ENCODE measurements around the gene PSMB2. TPM values are rescaled to one million over a fixed set of nuclear protein-coding genes. Genes with fewer than 3 reads are reported as not detected.

PSMB2 gene
- total RNA-seq, 1 experiment from 2014 or later, result 39.5 TPM

DNA sequence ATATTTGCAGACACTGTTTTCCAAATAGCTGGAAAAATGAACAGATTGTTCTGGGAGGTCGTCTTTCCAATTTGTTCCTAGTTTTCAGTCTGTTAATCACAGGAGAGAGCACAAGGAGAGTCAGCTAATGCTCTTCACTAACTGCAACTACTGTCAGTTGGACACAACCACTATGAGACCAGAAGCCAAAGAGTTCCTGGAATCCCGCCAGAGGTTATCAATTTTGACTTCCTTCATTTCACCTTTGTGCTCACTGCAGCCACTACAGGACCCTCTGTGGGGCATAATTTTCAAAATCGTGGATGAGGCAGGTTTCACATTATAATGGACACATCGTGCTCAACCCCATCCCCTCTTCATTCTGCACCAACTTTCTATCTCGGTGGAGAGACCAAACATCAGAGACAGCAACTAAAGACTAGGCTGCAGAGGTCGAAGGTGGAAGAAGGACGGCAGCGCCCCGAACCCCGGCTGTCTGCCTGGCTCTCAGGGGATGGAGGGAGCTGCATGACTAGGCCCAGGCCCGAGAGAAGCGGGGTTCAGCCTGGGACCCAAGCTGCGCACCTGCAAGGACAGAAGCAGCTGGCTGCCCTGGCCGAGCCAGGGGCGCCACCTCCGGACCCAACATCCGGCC, 84.7 kb downstream of the PSMB2 start:
- DNase-seq (ENCODE audit: low spot score), result no peak

DNA sequence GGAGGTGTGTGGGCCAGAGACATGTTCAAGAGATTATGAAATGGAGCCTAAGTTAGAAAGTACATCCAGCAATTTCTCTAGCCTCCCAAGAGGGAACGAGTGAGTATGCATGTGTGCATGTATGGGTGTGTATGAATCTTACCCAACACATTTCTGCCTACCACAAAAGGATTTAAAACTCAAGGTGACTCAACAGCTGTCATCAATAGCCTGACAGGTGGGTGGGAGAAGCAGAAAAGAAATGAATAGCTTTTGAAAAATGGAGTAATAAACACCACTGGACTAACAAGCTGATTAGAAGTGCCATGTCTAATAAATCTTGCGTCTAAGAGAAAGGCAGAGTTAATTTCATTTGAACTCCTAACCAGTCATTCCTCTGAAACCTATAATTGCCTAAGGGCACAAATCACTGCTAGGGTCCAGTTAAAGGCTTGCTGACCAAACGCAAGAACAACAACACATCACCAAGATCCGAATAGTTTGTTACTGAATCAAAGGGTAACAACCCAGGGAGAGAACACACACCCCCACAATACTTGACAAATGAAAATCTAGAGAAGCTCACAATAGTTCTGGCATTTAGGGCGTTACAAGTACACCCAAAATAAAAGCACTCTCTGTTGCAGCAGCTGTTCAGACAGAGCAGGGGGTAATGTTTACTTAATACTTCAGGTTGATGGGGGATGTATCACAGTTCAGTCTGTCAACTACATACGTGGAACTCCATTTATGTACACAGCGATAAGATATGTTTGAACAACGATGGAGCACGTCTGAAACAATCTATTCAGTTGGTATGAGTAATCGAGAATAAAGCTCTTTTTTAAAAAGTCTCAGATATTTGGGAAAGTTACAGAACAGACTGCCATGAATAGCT, 85.5 kb downstream of the PSMB2 start:
- DNase-seq (ENCODE audit: low spot score), result no peak

DNA sequence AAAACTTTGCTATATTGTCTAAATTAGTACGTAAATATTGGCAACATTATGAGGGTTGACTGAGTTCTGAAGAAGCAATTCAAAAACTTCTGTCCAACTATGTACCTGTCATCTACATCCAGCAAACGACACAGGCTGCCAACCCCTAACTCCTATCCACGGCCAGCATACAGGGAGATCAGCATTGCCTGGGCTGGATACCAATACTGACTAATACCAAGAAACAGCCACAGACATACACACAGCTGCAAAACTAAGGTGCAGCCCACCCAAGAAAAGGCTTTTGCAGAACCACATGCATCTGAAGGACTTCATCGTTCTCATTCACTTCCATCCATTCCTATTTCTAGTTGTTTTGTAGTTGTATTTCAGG, 86.1 kb downstream of the PSMB2 start:
- no peak for DNase-seq (ENCODE audit: low spot score)

DNA sequence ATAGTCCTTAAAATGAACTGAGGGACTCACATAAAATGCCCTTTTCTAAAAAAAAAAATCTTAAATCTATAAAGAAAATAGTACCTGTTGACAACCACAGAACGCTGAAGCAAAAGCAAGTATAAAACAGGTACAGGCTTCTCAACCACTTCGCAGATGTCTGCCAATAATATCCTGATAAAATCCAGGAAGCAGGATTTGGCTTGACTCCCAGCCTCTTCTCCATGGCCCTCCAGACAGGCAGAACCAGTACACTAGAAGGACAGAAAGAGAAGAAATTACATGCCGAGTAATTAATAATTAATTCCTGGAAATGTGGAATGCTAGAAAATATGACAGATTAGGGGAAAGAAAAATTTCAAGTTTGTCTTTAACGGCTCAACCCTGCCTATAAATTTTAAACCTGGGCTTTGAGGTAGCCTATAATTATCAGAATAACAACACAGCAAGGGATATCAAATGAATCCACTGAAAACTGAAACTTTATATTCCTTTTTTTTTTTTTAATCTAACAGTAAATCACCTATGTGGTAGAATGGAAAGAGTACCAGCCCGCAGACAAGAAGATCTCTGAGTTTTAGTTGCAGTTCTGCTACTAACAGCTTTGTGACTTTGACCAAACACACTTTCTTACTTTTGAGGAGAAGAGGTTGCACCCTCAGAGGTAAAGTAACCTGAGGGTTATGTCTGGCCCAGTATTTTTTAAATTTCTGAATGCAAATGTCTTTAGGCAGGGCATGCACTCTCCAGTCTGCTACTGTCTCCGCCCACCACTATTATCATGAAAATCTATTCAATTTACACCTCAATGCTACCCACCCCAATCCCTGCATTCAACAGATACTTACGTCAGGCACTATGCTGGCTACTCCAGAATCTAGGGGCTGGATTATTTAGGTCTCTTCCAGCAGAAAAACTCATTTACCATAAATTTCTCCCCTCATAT, 86.8 kb downstream of the PSMB2 start:
- no peak for DNase-seq (ENCODE audit: low spot score)

DNA sequence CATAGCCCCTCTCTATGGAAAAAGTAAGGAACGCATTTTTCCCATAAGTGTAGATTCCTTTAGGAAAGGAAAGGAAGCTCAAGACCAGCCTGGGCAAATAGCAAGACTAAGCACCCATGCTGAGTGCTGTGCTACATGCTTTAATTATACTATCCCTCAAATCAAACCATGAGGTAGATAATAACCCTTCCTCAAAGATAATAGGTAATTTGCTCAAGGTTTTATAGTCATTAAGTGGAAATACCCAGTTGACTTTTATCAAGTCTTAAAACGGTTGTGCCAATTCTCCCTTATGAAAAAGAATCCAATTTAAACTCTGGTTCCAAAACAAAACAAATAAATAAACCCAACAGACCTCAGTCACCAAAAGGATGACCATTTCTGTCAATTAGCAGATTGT, 87.5 kb downstream of the PSMB2 start:
- DNase-seq (ENCODE audit: low spot score), result no peak

Other genes starting within 250 kb of the PSMB2 start
- 16.1 and 21.9 TPM in 2 replicates for gene KIAA0319L, start 84.1 kb downstream of the PSMB2 start, total RNA-seq (2014; rRNA removed; shearing (Covaris generic))
- gene NCDN, start 83.7 kb downstream of the PSMB2 start, total RNA-seq (2014; rRNA removed; shearing (Covaris generic)), result 8.0 and 9.9 TPM in 2 replicates
- not detected in 2 replicates for gene TFAP2E, start 68.2 kb downstream of the PSMB2 start, total RNA-seq (2014; rRNA removed; shearing (Covaris generic))
- gene C1orf216, start 77.4 kb upstream of the PSMB2 start, total RNA-seq (2014; rRNA removed; shearing (Covaris generic)), result 10.7 and 14.7 TPM in 2 replicates
- 13.8 and 14.2 TPM in 2 replicates for gene CLSPN, start 128.5 kb upstream of the PSMB2 start, total RNA-seq (2014; rRNA removed; shearing (Covaris generic))
- gene AGO4, start 166.5 kb upstream of the PSMB2 start, total RNA-seq (2014; rRNA removed; shearing (Covaris generic)), result 0.64 and 1.4 TPM in 2 replicates
- gene AGO1, start 241.7 kb upstream of the PSMB2 start, total RNA-seq (2014; rRNA removed; shearing (Covaris generic)), result 5.8 and 5.9 TPM in 2 replicates